GM21576 (cell line): ENCODE data around the gene FYTTD1.
A peak's percentile ranks its signal among the peaks of the same experiment; 100 is the strongest.

Experiments
- ATAC-seq: cut with Tn5 transposase; IDR thresholded peaks from one replicate; pipeline ENCODE4 v1.9.1; 2021; ENCODE audit warnings: mild to moderate bottlenecking, moderate library complexity; ENCODE audit not compliant: unreplicated experiment

FYTTD1 gene

GRCh38 chr3:197791892-197792647 lies 42.4 kb downstream of the FYTTD1 start:
- ATAC-seq: peak; percentile 16

GRCh38 chr3:197793247-197793646 lies 43.6 kb downstream of the FYTTD1 start:
- no peak for ATAC-seq

GRCh38 chr3:197794115-197794514 lies 44.4 kb downstream of the FYTTD1 start:
- no peak for ATAC-seq

DNA sequence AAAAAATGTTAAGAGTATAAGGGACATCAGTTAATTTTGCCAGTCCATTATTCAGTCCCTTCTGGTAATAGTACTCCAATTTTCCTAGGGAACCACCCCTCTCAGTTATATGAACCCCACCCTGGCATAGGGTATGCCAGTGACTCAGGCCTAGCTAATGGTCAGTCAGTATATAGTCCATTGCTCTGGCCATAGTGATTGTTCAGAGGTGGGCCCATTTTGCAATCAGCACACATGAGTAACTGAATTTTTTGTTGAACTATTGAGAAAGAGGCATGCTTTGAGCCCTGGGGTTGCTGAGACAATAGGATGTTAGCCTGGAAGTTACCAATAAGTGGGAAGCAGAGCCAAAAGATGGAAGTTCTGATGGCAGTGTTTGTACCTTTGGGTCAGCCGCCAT lies 45.5 kb downstream of the FYTTD1 start:
- ATAC-seq: no peak

DNA sequence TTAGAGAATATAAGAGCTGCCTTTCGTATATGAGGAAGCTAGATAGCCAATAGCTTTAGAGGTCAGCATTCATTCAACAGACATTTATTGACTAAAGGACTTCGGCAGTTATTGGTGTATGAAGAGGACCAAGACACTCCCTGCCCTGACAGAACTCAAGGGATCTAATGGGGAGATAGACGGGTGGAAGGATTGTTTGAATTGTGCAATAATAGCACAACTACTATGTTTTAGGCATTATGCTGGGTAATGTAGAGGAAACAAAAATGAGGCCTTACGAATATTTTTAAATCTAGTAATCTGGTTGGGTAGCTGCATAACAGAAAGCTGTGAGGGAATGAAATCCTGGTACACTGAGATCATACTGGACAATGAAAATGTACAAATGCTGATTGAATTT lies 46.4 kb downstream of the FYTTD1 start:
- no peak for ATAC-seq

- peak; percentile 49 for ATAC-seq
Observed at GRCh38 chr3:197798863-197799262, 49.2 kb downstream of the FYTTD1 start.

DNA sequence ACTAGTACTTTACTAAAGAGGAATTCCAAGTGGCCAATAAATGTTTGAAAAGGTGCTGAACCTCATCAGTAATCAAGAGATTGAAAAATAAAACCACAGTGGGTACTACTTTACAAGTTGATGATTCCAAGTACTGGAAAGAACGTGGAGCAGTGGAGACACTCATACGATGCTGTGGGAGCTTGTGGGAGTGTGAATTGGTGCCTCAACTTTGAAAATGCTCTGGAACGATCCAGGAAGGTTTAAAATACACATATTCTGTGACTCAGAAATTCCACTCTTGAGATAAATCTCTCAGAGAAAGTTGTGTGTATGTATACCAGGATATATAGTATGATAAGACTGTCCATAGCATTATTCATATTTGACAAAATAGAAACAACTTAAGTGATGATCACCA lies 50.7 kb downstream of the FYTTD1 start:
- no peak for ATAC-seq

DNA sequence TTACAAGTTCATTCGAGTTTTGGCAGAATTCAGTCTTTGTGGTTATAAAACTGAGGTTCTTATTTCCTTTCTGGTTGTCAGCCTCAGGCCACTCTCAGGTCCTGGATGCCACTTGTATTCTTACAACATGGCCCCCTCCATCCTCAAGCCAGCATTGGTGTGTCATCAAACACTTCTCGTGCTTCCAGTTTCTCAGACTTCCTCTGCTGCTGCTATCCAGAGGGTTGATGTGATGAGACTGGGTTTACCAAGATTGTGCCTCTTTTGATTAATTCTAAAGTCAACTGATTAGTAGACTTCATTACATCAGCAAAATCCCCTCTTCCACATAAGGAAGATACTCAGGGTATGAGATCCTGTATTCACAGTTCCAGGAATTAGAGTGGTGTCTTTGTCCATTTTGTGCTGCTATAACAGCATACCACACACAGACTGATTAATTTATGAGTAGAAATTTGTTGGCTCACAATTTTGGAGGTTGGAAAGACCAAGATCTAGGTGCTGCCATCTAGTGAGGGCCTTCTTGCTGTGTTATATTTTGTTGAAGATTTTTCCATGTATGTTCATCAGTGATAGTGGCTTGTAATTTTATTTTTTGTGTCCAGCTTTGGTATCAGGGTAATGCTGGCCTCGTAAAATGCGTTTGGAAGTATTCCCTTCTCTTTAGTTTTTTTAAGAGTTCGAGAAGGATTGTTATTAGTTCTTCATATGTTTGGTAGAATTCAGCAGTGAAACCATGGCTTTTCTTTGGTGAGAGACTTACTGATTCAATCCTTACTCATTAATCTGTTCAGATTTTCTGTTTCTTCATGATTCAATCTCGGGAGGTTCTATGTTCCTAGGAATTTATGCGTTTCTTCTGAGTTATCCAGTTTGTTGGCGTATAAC lies 52.5 kb downstream of the FYTTD1 start:
- no peak for ATAC-seq

DNA sequence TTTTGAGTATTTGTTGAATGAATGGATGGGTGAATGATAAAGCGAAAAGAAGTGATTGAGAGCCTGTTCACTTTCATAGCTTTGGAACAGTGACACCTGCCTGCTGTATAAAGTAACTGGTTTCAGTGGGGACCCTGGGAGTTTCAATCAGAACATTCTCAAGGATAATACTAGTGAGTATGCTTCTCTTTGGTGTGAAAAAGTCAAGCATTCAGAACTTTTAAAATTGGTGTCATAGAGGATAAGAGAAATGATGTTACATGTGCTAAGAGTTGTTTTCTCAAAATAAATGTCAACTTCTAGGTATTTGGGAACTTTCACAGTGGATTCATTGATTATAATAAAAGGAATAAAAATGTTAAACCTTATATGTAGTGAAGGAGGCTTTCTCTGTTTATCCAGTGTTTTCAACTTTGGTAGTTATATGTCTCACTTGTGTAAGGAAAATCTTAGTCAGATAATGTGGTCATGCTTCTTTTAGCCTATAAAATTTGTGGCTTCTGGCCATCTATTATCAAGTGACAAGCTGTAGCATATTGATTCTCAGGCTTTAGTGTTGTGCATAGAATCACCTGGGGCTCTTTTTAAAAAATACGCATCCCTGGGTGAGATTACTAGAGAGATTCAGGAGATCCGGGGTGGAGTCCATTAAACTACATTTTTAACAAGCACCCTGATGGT lies 53.2 kb downstream of the FYTTD1 start:
- ATAC-seq: no peak

GRCh38 chr3:197804511-197804910 lies 54.8 kb downstream of the FYTTD1 start:
- ATAC-seq: no peak

GRCh38 chr3:197807969-197808587 lies 58.4 kb downstream of the FYTTD1 start:
- no peak for ATAC-seq

DNA sequence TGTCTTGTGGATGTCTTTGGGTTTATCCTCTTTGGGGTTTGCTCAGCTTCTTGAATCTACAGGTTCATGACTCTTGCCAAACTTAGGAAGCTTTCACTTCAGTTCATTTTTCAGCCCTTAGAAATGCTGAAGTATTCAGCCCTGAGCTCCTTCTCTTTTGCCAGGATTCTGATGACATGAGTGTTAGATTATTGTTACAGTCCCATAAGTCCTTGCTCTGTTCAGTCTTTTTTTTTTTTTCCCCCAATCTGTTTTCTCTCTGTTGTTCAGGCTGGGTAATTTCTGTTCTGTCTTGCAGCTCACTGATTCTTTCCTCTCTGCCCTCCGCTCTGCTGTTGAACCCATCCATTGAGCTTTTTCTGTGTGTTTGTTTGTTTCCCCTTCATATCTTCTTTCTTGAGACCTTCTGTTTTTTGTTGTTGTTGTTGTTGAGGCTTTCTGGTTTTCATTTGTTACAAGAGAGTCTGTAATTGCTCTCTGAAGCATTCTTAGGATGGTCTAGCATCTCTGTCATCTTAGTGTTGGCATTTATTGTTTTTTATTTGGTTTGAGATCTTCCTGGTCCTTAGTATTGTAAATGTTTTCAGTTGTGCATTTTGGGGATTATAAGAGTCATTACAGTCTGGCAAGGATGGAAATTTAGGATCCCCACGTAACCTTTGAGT lies 59.8 kb downstream of the FYTTD1 start:
- no peak for ATAC-seq

DNA sequence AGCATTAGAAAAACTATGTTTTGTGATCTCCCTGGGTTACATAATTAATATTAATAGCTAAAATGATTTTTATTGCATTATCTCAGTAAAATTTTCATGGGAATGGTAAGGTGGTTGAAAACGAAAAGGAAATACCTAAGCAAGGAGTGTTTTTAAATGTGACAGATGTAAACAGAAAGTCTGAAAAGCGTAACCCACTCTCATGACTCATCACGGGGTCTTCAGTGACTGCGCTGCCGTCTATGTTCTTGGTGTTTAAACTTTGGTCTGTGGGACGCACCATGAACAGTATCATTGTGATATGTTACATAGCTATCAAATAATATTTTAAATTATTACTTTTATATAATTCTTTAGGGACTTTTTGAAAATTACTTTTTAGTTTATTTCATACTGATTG lies 61.2 kb downstream of the FYTTD1 start:
- no peak for ATAC-seq

DNA sequence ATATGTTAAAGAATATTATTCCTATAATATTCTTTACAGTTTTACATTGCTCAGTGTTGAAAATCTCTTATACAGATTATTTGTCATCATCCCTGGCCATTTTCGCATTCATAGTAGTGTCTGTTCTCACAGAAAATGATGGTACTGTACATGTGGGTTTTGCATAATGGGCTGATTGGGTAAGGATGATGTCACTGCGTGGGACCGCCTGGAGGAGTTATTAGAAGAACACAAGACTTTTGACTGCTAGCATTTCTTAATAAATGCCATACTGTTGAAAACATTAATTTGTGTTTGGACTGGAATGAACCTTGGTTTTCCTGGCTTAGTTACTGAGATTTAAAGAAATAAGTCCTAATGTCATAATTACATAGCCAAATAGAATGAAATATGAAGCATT lies 61.7 kb downstream of the FYTTD1 start:
- ATAC-seq: no peak

DNA sequence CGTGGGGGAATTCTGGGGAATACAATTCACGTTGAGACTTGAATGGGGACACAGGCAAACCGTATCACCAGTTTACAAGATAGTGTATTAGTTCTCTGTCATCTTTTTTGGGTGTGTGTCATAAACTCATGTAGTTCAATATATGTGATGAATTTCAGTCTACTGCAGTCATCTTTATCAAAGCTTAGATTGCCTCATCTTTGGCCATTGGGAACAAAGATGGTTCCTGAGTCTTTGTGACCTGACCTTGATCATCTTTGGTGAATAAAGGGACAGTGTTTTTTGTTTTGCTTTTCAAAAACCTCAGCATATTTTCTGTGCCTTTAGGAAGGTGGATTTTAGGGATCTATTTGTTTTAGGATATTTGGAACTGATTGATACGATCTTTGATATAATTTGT lies 64.7 kb downstream of the FYTTD1 start:
- no peak for ATAC-seq

DNA sequence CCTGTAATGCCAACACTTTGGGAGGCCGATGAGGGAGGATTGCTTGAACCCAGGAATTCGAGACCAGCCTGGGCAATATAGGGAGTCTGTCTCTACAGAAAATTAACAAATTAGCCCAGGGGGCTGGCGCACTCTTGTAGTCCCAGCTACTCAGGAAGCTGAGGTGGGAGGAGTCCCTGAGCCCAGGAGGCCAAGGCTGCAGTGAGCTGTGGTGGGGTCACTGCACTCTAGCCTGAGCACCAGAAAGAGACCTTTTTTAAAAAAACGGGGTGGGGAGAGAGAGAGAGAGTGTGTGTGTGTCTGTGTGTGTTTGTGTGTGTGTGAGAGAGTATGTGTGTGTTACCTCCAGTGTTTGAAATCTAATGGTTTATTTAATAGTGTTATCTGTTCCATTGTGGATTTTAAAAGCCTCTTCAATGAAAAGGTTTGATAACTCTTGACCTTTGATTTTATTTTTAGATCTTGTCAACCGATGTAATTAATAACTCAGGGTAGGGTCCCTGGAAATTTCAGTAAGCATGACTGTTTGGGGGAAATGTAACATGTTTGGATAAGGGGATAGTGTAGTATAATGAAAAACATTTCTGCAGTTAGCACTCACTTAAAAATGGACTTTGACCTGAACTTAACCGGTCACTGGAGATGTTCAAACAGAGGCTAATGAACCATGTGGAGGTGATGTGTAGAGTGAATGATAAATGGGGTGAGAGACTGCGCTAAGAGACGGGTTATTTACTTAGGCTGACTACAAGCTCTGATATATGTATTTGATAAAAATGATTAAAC lies 71.1 kb downstream of the FYTTD1 start:
- no peak for ATAC-seq

- no peak for ATAC-seq
Observed at GRCh38 chr3:197829397-197830045, 79.8 kb downstream of the FYTTD1 start.

DNA sequence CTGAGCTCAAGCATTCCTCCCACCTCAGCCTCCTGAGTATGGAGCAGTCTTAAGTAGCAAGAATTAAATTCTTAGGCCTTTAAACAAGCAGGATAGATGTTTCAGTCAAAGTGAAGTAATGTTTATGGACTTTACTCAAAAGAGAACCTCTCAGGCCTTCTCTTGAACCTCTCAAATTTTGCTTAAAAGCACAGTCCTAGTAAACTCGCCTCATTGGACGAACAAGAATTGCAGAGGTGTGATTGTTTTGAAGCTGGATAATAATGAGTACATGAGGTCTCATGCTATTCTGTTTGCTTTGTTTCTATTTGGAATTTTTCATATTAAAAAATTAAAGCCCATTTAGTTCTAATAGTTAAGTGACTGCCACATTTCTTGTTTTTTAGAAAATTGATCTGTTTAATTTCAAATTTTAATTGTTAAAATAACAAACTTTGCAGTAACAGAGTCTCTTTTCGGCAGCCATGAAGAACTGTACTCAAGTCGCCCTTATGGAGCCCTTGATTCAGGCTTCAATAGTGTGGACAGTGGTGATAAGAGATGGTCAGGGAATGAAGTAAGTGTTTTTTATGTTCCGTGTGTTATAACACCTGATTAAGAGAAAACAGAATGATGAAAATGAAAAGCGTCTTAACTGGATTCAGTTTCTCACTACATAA lies 80.8 kb downstream of the FYTTD1 start:
- ATAC-seq: no peak

DNA sequence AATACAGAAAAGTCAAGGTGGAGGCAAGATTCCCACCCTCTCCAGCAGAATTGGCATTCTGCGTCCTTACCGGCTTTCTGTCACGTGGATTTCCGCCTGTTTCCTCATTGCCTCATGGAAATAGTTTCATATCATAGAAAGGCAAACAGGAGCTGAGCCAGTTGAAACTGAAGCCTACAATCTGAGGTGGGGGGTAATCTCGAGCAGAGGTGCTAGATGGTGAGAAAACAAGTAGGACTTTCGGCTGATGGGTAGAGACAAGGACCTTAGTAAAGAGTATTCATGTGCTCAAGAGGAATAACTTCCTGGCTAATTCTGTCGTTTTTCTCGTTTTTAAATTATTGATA lies 81.3 kb downstream of the FYTTD1 start:
- ATAC-seq: no peak
